HepG2 (cell line): ENCODE measurements around the gene MT1F. TPM values are rescaled to one million over a fixed set of nuclear protein-coding genes. Genes with fewer than 3 reads are reported as not detected.

Experiments used
- ATF7 ChIP-seq, 2 experiments: fragments of 450-650 bp in 1 of 2; sonication (generic) in 1 of 2; formaldehyde crosslinking in 1 of 2; IDR thresholded peaks; 2 replicates each; pipeline versions ENCODE4 v1.4.0 to v1.6.1; 2016 to 2020; ENCODE audit warnings: antibody characterized with exemption in 1 of 2, mild to moderate bottlenecking in 1 of 2, missing genetic modification reagents in 1 of 2
- CEBPB ChIP-seq: IDR thresholded peaks from 2 replicates; pipeline ENCODE4 v1.6.1; 2011; ENCODE audit warnings: low read depth, low read length, improper control_type of control experiment, borderline replicate concordance
- DR1 ChIP-seq: sonication (generic); formaldehyde crosslinking; IDR thresholded peaks from 2 replicates; pipeline ENCODE4 v1.8.0; 2021; ENCODE audit warnings: mild to moderate bottlenecking, missing genetic modification reagents, inconsistent platforms
- EEA1 ChIP-seq: sonication (generic); formaldehyde crosslinking; IDR thresholded peaks from 2 replicates; pipeline ENCODE4 v1.5.1; 2020; ENCODE audit warnings: mild to moderate bottlenecking, missing genetic modification reagents, borderline replicate concordance
- FOXO1 ChIP-seq: sonication (generic); formaldehyde crosslinking; IDR thresholded peaks from 2 replicates; pipeline ENCODE4 v1.4.0; 2020; ENCODE audit warnings: missing genetic modification reagents
- KDM5B ChIP-seq: sonication (generic); formaldehyde crosslinking; IDR thresholded peaks from 2 replicates; pipeline ENCODE4 v1.4.0; 2020; ENCODE audit warnings: missing genetic modification reagents, mild to moderate bottlenecking, borderline replicate concordance
- KDM6A ChIP-seq: IDR thresholded peaks from 2 replicates; pipeline ENCODE4 v1.6.1; 2016; ENCODE audit warnings: low read depth
- RELA ChIP-seq: sonication (generic); formaldehyde crosslinking; IDR thresholded peaks from 2 replicates; pipeline ENCODE4 v1.4.0; 2020; ENCODE audit warnings: missing genetic modification reagents
- SIX1 ChIP-seq: sonication (generic); formaldehyde crosslinking; IDR thresholded peaks from 2 replicates; pipeline ENCODE4 v1.4.0; 2020; ENCODE audit warnings: missing genetic modification reagents, borderline replicate concordance
- TBX2 ChIP-seq: sonication (generic); formaldehyde crosslinking; IDR thresholded peaks from 2 replicates; pipeline ENCODE4 v1.5.0; 2020; ENCODE audit warnings: missing genetic modification reagents, mild to moderate bottlenecking, borderline replicate concordance
- TOE1 ChIP-seq: sonication (generic); formaldehyde crosslinking; IDR thresholded peaks from 2 replicates; pipeline ENCODE4 v1.4.0; 2020; ENCODE audit warnings: mild to moderate bottlenecking, missing genetic modification reagents
- TRIM24 ChIP-seq: sonication (generic); formaldehyde crosslinking; IDR thresholded peaks from 2 replicates; pipeline ENCODE4 v1.8.0; 2022; ENCODE audit warnings: mild to moderate bottlenecking, missing genetic modification reagents
- XBP1 ChIP-seq: sonication (generic); formaldehyde crosslinking; IDR thresholded peaks from 2 replicates; pipeline ENCODE4 v1.5.0; 2020; ENCODE audit warnings: missing genetic modification reagents
- ZKSCAN8 ChIP-seq: IDR thresholded peaks from 2 replicates; pipeline ENCODE4 v1.6.1; 2016; ENCODE audit warnings: borderline replicate concordance, missing genetic modification reagents, missing compliant biosample characterization
- ZNF143 ChIP-seq: sonication (generic); formaldehyde crosslinking; IDR thresholded peaks from 2 replicates; pipeline ENCODE4 v1.4.0; 2020; ENCODE audit warnings: missing genetic modification reagents
- ZNF33A ChIP-seq: sonication (generic); formaldehyde crosslinking; IDR thresholded peaks from 2 replicates; pipeline ENCODE4 v1.5.1; 2020; ENCODE audit warnings: missing genetic modification reagents, mild to moderate bottlenecking, moderate library complexity, borderline replicate concordance
- ZNF383 ChIP-seq: sonication (generic); formaldehyde crosslinking; IDR thresholded peaks from 2 replicates; pipeline ENCODE4 v1.4.0; 2020; ENCODE audit warnings: missing genetic modification reagents, mild to moderate bottlenecking, borderline replicate concordance
- polyA plus RNA-seq, 8 experiments: library from polyadenylated mRNA; depleted of rRNA in 3 of 8; stranded (reverse) in 7 of 8; unstranded in 1 of 8; fragments of >200 nt; fragmentation: Illumina TruSeq in 4 of 8; extraction: Trizol in 4 of 8; gene quantifications; 2 replicates each; pipeline versions ENCODE4 v1.2.1 to v1.2.3, GENCODE V29; 2011 to 2016; ENCODE audit warnings: low read depth in 4 of 8, missing spikeins in 1 of 8, mixed read lengths in 1 of 8; ENCODE audit not compliant: insufficient read depth in 1 of 8
- total RNA-seq, 5 experiments: library from RNA; depleted of rRNA; stranded (reverse); fragments of >200 nt; fragmentation: Illumina TruSeq; extraction: Trizol; gene quantifications; 2 replicates each; pipeline ENCODE4 v1.2.3, GENCODE V29; 2016; ENCODE audit warnings: low read depth in 1 of 5
- TF ChIP-seq, protein P1 (sequence below): sonication (generic); formaldehyde crosslinking; IDR thresholded peaks from 2 replicates; pipeline ENCODE4 v1.5.1; 2020; ENCODE audit warnings: missing genetic modification reagents, mild to moderate bottlenecking, borderline replicate concordance
- TF ChIP-seq, protein P2 (sequence below): sonication (generic); formaldehyde crosslinking; IDR thresholded peaks from 2 replicates; pipeline ENCODE4 v1.9.0; 2022; ENCODE audit warnings: low read depth, missing genetic modification reagents
- TF ChIP-seq, protein P3 (sequence below): sonication (generic); formaldehyde crosslinking; IDR thresholded peaks from 2 replicates; pipeline ENCODE4 v1.4.0; 2020; ENCODE audit warnings: mild to moderate bottlenecking, missing genetic modification reagents

The MT1F gene
- total and polyA plus RNA-seq, 2 of the 13 experiments (the other 11 are each of a cell fraction or from before 2014, with no cell fraction given) = 1.9 to 169 TPM

DNA sequence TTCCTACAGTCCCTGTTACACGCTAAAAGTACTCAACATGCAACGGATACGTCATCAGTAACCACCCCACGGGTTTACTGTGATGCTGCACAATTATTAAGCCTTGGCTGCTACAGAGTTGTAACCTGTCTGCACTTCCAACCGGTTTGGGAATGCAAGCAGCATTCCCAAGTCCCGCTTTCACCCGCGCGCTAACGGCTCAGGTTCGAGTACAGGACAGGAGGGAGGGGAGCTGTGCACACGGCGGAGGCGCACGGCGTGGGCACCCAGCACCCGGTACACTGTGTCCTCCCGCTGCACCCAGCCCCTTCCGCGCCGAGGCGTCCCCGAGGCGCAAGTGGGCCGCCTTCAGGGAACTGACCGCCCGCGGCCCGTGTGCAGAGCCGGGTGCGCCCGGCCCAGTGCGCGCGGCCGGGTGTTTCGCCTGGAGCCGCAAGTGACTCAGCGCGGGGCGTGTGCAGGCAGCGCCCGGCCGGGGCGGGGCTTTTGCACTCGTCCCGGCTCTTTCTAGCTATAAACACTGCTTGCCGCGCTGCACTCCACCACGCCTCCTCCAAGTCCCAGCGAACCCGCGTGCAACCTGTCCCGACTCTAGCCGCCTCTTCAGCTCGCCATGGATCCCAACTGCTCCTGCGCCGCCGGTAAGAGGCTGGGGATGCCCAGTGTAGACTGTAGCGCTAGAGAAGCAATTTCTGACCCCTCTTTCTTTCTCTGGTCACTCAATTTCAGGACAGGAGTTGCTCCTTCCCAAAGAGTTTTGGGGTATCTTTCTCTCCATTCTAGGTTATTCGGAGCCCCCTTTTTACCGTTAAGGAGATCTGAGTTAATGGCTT, 49.5 kb upstream of the MT1F start, which contains the start of gene MT2A (continued):
- TF ChIP-seq, protein P1, sequence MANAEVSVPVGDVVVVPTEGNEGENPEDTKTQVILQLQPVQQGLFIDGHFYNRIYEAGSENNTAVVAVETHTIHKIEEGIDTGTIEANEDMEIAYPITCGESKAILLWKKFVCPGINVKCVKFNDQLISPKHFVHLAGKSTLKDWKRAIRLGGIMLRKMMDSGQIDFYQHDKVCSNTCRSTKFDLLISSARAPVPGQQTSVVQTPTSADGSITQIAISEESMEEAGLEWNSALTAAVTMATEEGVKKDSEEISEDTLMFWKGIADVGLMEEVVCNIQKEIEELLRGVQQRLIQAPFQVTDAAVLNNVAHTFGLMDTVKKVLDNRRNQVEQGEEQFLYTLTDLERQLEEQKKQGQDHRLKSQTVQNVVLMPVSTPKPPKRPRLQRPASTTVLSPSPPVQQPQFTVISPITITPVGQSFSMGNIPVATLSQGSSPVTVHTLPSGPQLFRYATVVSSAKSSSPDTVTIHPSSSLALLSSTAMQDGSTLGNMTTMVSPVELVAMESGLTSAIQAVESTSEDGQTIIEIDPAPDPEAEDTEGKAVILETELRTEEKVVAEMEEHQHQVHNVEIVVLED (CRISPR knock-in tag) = peak; percentile 49; the same call in 1 of the 2 replicates
- TF ChIP-seq ZNF383 = no peak; the same call in 1 of the 2 replicates
- TF ChIP-seq XBP1 (CRISPR knock-in tag) = peak; percentile 58
- no peak; the same call in 1 of the 2 replicates for TF ChIP-seq KDM6A (CRISPR knock-in tag)
- no peak for TF ChIP-seq ZNF33A
- TF ChIP-seq TOE1 (CRISPR knock-in tag) = no peak
- peak; percentile 91 for TF ChIP-seq TBX2 (CRISPR knock-in tag)
- peak; percentile 73; the same call in 1 of the 2 replicates for TF ChIP-seq FOXO1 (CRISPR knock-in tag)
- peak; percentile 80; the same call in 1 of the 2 replicates for TF ChIP-seq DR1
- TF ChIP-seq TRIM24 (CRISPR knock-in tag) = no peak
- peak; percentile 58; the same call in 1 of the 2 replicates for TF ChIP-seq ZNF143 (CRISPR knock-in tag)
- peak; percentile 77; the same call in 1 of the 2 replicates for TF ChIP-seq ZKSCAN8 (CRISPR knock-in tag)
- peak; percentile 36; the same call in 1 of the 2 replicates for TF ChIP-seq ATF7 (IDR thresholded peaks at IDR 0.05)
- no peak for TF ChIP-seq ATF7 (CRISPR knock-in tag; IDR thresholded peaks at IDR 0.05)
- TF ChIP-seq RELA (CRISPR knock-in tag) = 0 out of 2 replicates have a peak, but pooled peaks have one; percentile 54
- TF ChIP-seq EEA1 = 0 out of 2 replicates have a peak, but pooled peaks have one; percentile 73
- TF ChIP-seq, protein P2, sequence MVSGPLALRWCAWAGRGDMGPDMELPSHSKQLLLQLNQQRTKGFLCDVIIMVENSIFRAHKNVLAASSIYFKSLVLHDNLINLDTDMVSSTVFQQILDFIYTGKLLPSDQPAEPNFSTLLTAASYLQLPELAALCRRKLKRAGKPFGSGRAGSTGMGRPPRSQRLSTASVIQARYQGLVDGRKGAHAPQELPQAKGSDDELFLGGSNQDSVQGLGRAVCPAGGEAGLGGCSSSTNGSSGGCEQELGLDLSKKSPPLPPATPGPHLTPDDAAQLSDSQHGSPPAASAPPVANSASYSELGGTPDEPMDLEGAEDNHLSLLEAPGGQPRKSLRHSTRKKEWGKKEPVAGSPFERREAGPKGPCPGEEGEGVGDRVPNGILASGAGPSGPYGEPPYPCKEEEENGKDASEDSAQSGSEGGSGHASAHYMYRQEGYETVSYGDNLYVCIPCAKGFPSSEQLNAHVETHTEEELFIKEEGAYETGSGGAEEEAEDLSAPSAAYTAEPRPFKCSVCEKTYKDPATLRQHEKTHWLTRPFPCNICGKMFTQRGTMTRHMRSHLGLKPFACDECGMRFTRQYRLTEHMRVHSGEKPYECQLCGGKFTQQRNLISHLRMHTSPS (CRISPR knock-in tag) = 0 out of 2 replicates have a peak, but pooled peaks have one; percentile 8
- TF ChIP-seq CEBPB = no peak
- TF ChIP-seq, protein P3, sequence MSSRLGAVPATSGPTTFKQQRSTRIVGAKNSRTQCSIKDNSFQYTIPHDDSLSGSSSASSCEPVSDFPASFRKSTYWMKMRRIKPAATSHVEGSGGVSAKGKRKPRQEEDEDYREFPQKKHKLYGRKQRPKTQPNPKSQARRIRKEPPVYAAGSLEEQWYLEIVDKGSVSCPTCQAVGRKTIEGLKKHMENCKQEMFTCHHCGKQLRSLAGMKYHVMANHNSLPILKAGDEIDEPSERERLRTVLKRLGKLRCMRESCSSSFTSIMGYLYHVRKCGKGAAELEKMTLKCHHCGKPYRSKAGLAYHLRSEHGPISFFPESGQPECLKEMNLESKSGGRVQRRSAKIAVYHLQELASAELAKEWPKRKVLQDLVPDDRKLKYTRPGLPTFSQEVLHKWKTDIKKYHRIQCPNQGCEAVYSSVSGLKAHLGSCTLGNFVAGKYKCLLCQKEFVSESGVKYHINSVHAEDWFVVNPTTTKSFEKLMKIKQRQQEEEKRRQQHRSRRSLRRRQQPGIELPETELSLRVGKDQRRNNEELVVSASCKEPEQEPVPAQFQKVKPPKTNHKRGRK (CRISPR knock-in tag) = no peak
- TF ChIP-seq KDM5B = peak; percentile 91
- TF ChIP-seq SIX1 (CRISPR knock-in tag) = no peak; the same call in 1 of the 2 replicates
